HG03521 (cell line): Measurements from ENCODE around the gene XXYLT1.
"Not testable (repeated sequence)": the region's sequence is repeated elsewhere in the genome, so short reads cannot be mapped to it uniquely, and the experiment has no call there.

Experiments
- ATAC-seq: cut with Tn5 transposase; IDR thresholded peaks from one replicate; pipeline ENCODE4 v1.9.1; 2021; ENCODE audit warnings: mild to moderate bottlenecking, moderate library complexity; ENCODE audit not compliant: unreplicated experiment

XXYLT1 gene, protein sequence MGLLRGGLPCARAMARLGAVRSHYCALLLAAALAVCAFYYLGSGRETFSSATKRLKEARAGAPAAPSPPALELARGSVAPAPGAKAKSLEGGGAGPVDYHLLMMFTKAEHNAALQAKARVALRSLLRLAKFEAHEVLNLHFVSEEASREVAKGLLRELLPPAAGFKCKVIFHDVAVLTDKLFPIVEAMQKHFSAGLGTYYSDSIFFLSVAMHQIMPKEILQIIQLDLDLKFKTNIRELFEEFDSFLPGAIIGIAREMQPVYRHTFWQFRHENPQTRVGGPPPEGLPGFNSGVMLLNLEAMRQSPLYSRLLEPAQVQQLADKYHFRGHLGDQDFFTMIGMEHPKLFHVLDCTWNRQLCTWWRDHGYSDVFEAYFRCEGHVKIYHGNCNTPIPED

DNA sequence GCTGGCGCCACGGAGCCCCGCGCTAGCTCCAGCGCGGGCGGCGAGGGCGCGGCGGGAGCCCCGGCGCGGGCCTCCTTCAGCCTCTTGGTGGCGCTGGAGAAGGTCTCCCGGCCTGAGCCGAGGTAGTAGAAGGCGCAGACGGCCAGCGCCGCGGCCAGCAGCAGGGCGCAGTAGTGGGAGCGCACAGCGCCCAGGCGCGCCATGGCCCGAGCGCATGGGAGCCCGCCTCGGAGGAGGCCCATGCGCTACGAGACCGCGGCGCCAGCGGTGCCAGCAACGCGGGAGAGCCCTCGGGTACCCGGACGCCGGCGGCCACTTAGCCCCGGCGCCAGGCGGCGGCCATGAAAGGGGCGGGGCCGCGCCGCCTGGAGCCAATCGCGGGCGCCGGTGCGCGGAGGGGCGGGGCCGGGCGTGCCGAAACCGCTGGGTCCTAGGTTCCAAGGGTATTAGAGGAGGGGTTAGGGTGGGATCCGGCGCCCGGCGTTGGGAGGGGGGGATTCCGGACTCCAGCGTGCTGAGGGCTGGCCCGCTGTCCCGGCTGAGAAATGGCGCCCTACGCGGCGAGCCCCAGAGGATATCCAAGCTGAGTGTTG lies at the start of gene XXYLT1:
Gene XXYLT1 (minus strand): TSS at position 343 of the 593 bp plus-strand sequence. CDS start 101 bp downstream, at position 242.
- peak; percentile 70 for ATAC-seq

DNA sequence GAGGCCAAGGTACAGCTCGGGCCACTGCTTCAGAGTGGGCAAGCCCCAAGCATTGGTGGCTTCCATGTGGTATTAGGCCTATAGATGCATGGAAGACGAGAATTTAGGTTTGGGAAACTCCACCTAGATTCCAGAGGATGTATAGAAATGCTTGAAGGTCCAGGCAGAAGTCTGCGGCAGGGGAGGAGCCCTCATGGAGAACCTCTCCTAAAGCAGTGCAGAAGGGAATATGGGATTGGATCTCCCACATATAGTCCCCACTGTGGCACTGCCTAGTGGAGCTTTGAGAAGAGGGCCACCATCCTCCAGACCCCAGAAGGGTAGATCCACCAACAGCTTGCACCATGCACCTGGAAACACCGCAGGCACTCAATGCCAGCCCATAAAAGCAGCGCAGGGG lies 48.1 kb upstream of the XXYLT1 start:
- no peak for ATAC-seq

DNA sequence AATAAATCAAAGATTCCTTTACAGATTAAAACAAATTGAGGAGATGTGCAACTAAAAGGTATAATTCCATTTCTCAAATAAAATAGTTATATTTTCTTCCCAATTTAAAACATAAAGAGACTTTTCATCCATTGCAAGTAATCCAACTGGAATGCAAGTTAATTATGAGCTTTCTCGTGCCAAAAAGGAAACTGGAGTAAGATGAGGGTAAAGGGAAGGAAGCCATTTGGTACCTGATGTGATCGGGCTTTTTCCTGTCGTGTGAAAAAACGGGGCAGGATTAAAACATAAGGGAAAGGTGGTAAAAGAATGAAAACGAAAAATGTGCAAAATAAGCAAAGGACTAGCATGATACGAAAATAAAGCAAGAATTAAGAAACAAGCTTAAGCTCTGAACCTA lies 41.8 kb upstream of the XXYLT1 start:
- ATAC-seq, result no peak

DNA sequence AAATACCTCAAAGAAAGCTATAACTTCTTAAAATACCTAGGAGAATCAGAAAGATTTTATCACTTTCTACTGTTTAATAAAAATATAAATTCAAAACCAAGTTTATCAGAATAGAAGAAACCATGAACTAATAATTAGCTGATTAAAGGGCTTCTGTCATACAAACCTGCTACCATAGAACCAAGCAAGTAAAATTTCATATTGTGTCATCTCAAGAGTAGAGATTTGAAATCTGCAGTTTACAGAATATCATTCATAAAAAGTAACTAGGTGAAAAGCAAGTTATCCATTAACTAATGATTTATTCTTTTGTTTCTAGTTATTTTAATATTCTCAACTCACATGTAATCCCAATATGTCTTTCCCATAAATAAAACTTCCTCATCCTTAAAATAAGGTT lies 36.8 kb upstream of the XXYLT1 start:
- no peak for ATAC-seq

DNA sequence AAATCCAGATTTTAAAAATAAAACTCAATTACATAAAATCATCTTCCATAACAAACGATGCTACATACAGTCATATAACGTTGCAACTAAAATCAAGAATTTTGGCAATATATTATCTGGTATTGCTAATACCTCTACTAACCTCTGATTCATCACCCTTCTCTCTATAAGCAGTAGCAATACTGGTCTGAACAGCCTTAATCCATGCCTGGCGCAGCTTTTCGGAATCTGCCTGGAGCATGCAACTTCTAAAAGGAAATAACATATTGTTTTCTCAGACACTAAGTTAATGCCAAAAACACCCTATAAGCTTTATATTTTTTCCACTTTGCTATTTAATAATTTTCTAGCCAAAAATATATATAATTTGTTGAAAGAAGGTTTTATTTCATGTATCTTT lies 35.4 kb upstream of the XXYLT1 start:
- no peak for ATAC-seq

DNA sequence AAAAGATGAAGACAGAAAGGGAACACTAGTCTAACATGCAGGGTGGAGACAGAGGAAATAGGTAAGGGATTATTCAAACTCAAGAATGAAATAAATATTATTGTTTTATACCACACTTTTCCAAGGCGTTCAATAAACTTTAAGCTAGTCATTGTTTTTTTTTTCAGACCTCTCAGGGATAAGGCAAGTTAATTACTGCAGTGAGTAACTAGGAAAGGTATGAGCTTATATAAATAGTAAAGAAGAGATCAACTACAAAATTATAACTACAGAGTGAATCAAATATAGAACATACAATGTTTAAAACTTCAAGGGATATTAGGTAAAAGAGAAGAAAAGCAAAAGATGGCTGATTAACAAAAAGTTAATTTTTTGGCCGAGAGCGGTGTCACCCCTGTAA lies 31.5 kb upstream of the XXYLT1 start:
- ATAC-seq, result no peak

DNA sequence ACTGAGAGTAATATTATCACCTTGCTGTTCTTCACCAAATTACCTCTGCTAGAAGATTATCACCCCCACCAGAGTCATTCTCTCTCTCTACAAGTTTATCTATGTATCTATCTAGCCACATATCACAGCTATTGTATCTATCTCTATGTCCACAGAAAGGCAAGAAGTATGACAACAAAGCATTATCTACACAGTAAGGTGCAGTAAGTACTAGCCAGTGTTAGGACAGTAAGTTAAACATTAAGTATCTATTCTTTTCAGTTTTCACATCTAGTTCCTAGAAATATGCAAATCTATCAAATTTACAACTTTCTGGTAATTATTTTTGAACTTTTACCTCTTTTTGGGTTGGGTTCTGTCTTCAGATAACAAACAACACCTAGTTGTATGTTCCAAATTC lies 26.5 kb upstream of the XXYLT1 start:
- no peak for ATAC-seq

DNA sequence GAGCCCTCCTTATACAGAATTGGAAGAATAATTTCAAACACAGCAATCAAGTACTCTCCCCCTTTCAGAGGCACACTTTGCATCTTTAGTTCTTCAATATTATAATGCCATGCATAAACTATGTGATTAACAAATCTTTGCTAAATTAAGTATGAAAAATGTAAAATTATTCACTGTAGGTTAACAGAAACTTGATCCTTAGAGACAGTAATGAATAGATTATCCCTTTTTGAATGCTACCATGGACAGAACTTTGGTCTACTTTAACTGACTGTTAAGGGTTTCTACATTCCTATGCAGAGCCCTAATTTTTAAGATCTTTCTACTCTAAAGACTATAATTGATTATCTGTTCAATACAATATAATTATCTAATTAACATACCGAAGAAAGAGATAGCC lies 25.7 kb upstream of the XXYLT1 start:
- ATAC-seq, result no peak

DNA sequence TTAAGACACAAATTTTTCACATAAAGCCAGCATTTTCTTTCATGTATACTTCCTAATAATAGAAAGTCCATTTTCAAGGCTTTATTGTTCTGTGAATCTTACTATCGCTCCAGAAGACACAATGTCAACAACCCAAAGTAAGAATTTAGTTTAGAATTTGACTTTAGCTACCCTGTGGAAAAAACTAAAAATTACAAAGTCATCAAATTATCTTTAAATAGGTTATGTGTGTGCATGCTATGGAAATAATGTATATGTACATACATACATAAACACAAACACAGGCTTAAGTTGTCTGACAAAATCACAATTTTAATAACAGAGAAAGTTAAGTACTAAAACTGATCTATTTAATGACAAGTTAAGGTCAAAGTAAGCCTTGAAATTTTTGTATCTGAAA lies 20.2 kb upstream of the XXYLT1 start:
- ATAC-seq, result no peak

DNA sequence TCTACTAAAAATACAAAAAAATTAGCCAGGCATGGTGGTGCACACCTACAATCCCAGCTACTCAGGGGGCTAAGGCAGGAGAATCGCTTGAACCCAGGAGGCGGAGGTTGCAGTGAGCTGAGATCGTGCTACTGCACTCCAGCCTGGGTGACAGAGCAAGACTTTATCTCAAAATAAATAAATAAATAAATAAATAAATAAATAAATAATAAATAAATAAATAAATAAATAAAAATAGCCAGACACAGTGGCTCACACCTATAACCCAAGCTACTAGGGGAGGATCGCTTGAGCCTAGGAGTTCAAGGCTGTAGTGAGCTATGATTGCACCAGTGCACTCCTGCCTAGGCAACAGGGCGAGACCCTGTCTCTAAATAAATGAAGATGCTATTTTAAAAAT lies 19.7 kb upstream of the XXYLT1 start:
- ATAC-seq, result not testable (repeated sequence)

DNA sequence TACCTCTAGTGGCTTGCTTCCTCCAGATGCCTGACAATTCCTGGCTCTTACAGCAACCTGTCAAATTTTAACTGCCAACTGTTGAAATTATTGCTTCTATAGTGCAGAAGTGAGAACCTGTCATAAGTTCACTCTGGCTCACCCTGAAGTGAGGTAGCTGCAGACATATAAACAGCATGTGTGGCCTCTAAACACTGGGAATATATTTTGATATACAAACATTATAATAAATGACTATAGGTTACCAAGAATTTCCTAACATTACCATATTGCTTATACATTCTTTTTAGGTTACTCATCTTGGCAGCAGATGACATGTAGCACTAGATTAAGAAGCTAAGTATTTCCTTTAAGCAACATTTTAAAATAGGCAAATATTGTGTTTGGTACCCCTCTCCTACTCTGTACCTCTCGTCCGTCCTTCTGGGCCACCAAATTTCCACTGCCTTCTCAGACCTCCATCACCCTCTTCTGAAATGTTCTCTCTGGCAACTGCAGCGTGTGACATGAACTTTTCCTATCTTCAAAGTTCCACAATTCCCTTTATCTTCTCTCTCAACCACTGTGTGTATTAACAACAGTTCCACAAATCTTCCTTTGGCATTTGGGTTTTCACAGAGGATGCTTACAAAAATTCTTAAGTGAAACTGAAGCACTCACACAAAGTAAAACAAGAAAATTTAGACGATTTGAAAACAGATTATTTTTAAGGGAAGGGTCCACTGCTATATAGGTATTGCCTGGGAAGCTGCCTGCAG lies 15.3 kb upstream of the XXYLT1 start:
- no peak for ATAC-seq

DNA sequence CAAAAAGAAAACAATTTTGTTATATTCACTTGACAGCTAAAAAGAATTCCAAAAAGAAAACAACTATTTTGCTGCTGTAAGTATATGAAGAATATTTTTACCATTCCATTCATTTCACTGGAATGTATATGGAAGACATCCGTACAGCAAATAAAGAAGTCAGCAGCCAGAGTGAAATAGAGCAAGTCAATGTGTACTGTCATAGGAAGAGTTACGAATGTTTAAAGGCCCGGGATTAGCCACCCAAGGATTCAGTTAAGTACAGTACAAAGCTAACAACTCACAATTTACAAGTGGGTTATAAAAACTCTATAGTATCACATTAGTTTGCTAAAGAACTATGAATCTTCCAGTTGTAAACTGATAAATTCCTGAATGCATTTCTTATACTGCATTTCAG lies 14.4 kb upstream of the XXYLT1 start:
- ATAC-seq, result no peak

DNA sequence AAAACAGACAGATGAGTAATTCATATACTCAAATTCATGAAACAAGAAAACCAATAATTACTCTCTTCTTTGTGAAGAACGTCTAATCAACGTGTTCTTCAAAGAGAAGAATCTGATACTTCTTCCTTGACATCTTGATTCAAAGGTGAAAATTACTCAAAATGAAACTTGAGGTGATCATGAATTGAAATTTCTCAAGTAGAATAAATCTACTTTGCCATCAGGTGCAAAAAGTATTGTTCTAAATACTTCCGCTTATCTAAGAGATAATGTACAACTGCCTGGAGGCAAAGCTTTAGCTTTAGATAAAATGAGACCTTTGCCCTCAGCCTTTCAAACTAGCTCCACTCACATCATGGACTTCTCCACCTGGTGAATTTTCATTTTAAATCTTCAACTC lies 13.9 kb upstream of the XXYLT1 start:
- no peak for ATAC-seq

DNA sequence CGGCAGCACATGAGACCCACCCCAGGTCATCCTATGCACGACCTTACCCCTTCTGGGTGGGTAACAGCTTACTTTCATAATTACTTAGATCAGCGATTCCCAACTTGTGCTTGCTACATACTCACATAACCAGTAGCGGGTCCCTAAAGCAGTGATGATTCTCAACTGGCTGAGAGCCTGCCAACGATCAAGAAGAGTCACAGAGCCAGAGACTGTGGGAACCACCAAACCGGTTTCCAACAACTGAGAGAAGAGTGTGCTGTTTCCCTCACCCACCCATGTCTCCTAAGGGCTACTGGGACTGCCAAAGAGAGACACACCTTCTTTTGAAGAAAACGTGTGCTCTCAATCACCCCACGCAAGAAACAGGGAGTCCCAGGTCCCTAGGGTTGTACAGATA lies 12.0 kb upstream of the XXYLT1 start:
- no peak for ATAC-seq

DNA sequence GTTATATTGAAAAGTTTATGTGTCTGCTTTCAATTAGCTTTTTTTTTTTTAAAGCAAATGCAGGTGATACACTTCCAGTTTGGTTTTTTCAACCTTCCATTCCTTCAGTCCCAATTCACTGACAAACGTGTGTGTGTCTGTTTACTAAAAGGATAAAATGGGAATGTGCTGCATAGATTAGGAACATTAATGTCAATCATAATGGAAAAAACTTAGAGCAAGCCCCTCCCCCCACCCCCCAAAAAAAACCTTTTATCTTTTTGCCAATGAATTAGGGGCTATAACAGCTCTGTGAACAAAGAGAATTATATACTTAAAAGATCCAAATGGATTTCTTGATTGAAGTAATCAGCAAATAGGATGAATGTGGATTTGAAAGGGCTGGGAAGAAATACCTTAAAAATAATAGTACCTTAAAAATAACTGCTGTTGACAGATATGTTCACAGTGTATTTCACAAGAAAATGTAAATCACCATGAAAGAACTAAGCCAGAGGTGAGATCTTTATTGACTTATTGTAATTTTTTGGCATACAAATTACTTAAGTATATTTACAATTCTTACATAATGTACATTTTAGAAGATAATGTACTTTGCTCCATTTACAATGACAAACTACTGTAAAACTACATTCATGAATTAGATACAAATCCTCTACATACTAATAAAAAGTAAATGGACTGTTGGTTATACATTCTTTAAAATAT lies 3.5 kb upstream of the XXYLT1 start:
- no peak for ATAC-seq

DNA sequence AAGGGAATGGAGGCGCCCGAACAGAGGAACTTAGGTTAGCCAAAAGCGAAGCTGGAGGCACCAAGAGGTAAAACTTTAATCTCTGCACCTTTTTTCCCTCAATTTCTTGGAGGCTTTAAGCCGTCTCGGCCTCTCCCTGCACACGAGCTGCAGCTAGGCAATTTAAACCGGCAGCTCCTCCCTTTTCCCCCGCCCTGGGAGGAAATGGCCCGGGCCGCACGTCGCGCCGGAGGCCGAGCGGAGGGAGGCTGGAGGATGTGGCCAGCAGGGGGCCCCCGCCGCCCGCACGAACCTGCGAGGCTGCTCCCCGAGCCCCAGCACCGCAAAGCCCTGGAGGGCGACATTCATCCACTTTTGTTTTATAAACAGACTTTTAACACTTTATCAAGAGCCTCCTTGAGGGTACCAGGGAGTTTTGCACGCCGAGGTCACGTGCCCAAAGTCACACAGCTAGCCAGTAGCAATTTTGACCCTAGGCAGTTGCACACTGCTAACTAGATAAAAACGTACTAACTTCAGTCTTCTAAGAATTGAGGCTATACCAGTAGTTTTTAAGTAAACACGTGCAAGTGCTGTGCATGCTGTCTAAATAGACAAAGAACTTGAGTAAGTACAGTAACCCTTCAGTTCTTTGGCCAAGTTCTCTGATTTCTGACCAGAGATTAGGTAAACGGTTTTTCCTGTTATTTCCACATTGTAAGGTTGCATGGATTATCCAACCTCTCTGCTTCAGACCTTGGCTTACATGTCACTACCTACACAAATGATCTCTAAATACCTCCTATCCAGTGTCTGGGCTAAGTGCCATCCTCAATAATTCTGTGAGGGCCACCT lies 668 bp upstream of the XXYLT1 start:
- ATAC-seq, result peak; percentile 62

DNA sequence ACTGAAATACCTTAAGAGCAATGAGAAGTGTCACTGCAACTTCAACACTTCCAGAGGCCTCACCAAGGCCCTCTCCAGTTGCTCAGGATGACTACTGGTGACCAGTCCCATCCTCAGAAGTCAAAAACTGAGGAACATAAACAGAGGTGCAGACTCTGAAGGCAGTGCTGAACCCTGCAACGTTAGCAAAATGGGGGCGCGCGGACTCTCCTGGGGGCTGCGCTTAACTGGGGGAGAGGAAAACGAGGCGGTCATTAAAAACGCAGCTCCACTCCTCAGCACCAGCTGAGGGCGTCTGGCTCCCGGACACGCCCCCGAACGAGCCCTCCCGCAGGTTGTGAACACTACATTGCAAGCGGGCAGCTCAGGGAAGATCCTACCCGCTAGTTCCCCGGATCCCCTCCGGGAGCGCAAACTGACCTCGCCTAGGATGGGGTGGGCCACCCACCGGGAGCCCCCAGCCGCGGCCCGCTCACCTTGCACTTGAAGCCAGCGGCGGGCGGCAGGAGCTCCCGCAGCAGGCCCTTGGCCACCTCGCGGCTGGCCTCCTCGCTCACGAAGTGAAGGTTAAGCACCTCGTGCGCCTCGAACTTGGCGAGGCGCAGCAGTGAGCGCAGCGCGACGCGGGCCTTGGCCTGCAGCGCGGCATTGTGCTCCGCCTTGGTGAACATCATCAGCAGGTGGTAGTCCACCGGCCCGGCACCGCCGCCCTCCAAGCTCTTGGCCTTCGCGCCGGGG lies 711 bp downstream of the XXYLT1 start:
- ATAC-seq, result peak; percentile 6

DNA sequence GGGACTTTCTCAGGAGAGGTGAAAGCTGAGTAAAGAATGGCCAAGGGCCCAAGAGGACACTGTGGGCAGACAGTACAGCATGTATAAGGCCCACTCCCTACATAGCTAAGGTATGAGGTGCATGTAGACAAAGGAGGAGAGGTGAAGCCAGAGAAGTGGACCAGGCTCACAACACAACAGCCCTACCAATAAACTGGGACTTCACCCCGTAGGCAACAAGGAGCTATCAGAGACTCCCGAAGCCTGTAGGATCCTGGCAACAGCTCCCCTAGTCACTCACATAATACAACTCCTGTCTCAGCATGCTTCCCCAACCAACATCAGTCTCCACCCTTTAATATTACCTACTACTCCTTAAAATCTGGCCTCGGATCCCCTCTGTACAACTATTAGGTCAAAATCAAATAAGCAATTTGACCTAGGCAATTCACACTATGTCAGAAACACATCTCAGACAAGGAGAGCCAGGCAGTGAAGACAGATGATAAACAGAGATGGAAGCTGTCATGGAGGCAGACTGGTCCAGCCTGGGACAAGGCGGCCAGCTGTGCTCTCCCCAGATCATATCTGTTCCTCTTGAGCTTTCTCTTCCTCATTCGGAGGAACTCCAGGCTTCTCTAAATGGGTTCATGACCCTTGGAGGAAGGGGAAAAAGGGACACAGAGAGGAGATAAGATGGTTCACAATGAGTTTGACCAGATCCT lies 1.4 kb downstream of the XXYLT1 start:
- ATAC-seq, result no peak
